ENCODE results near the gene ALG8. TPM values are rescaled to one million over a fixed set of nuclear protein-coding genes. Genes with fewer than 3 reads are reported as not detected.

Gene ALG8
- total RNA-seq, 1 experiment from 2014 or later: 188 TPM

GRCh38 chr11:78151804-78152203 lies 12.4 kb upstream of the ALG8 start:
- Mint-ChIP-seq H3K9me3 (ENCODE audit: unreplicated experiment) (no peaks in the 10 kb centered on the region), H3K27me3 (ENCODE audit: insufficient read depth, unreplicated experiment) (no peaks in the 10 kb centered on the region), H3K4me3 (ENCODE audit: unreplicated experiment) (no peak overlapping the region), H3K4me1 (ENCODE audit: low read depth, unreplicated experiment) (peaks cover 16% of the 10 kb centered on the region), H3K27ac (ENCODE audit: unreplicated experiment) (no peak overlapping the region), H3K36me3 (ENCODE audit: insufficient read depth, unreplicated experiment) (no peaks in the 10 kb centered on the region)
- POLR2A ChIA-PET: interaction anchor here (1.0 kb wide), 1 partner anchor 13 kb away, joined by 3 read pairs; no protein-coding TSS in a partner anchor
- intact Hi-C loops (cut with micrococcal nuclease; ENCODE audit: unreplicated experiment): no loop called here
- BruUV-seq (replicated peaks): no TSS peak
- Histone ChIP-seq H3K4me1 (peaks cover 19% of the 10 kb centered on the region), H3K9me3 (no peaks in the 10 kb centered on the region), H3K36me3 (ENCODE audit: control insufficient read depth, insufficient read depth, low read length) (no peaks in the 10 kb centered on the region), H3K27me3 (replicated peaks; ENCODE audit: control insufficient read depth, insufficient read depth, low read length) (no peaks in the 10 kb centered on the region), H3K4me3 (ENCODE audit: low read depth, low read length) (no peak overlapping the region)
- DNase-seq: no peak
- CTCF ChIA-PET: no interaction called here
- no peak for TF ChIP-seq CTCF (IDR thresholded peaks at IDR 0.05; ENCODE audit: insufficient read depth in 1 of 2, low read depth in 1 of 2, low read length in 1 of 2, severe bottlenecking in 1 of 2, unreplicated experiment in 1 of 2)

- Histone ChIP-seq H3K27me3 (replicated peaks; ENCODE audit: control insufficient read depth, insufficient read depth, low read length) (no peaks in the 10 kb centered on the region), H3K4me1 (peaks cover 19% of the 10 kb centered on the region), H3K36me3 (ENCODE audit: control insufficient read depth, insufficient read depth, low read length) (no peaks in the 10 kb centered on the region), H3K4me3 (ENCODE audit: low read depth, low read length) (no peak overlapping the region), H3K9me3 (no peaks in the 10 kb centered on the region)
- no peaks in the 10 kb centered on the region for H3K9me3 Mint-ChIP-seq (ENCODE audit: unreplicated experiment)
- no peak overlapping the region for H3K4me3 Mint-ChIP-seq (ENCODE audit: unreplicated experiment)
- TF ChIP-seq CTCF (IDR thresholded peaks at IDR 0.05; ENCODE audit: insufficient read depth in 1 of 2, low read depth in 1 of 2, low read length in 1 of 2, severe bottlenecking in 1 of 2, unreplicated experiment in 1 of 2): no peak
- H3K27ac Mint-ChIP-seq (ENCODE audit: unreplicated experiment): no peak overlapping the region
- peaks cover 16% of the 10 kb centered on the region for H3K4me1 Mint-ChIP-seq (ENCODE audit: low read depth, unreplicated experiment)
- CTCF ChIA-PET: interaction anchor here (2.1 kb wide), 1 partner anchor 12 kb away, joined by 6 read pairs; the partner anchor contains the start of gene ALG8
- POLR2A ChIA-PET: interaction anchor here (0.6 to 1.0 kb wide), 2 partner anchors 12 to 212 kb away, joined by 3 to 23 read pairs; no protein-coding TSS in a partner anchor
- intact Hi-C loops (cut with micrococcal nuclease; ENCODE audit: unreplicated experiment): no loop called here
- no peaks in the 10 kb centered on the region for H3K27me3 Mint-ChIP-seq (ENCODE audit: insufficient read depth, unreplicated experiment)
- BruUV-seq (replicated peaks): no TSS peak
- DNase-seq: no peak
- H3K36me3 Mint-ChIP-seq (ENCODE audit: insufficient read depth, unreplicated experiment): no peaks in the 10 kb centered on the region
Observed at GRCh38 chr11:78150754-78151153, 11.3 kb upstream of the ALG8 start.

GRCh38 chr11:78150346-78150745 lies 10.9 kb upstream of the ALG8 start:
- intact Hi-C loops (cut with micrococcal nuclease; ENCODE audit: unreplicated experiment): no loop called here
- BruUV-seq (replicated peaks): no TSS peak

More at GRCh38 chr11:78150346-78150745, 10.9 kb upstream of the ALG8 start:
- H3K27me3 Mint-ChIP-seq (ENCODE audit: insufficient read depth, unreplicated experiment): no peaks in the 10 kb centered on the region
- H3K9me3 ChIP-seq: no peaks in the 10 kb centered on the region
- DNase-seq: no peak
- ChIA-PET POLR2A (interaction anchor here (0.6 kb wide), 1 partner anchor 212 kb away, joined by 23 read pairs; no protein-coding TSS in a partner anchor), CTCF (interaction anchor here (0.6 to 2.1 kb wide), 6 partner anchors 10 to 414 kb away, joined by 3 to 15 read pairs (median 6); partner anchors contain the start of gene ALG8)
- H3K9me3 Mint-ChIP-seq (ENCODE audit: unreplicated experiment): no peaks in the 10 kb centered on the region
- H3K36me3 Mint-ChIP-seq (ENCODE audit: insufficient read depth, unreplicated experiment): no peaks in the 10 kb centered on the region
- H3K27ac Mint-ChIP-seq (ENCODE audit: unreplicated experiment): no peak overlapping the region
- H3K4me1 ChIP-seq: peaks cover 19% of the 10 kb centered on the region
- no peak for TF ChIP-seq CTCF (IDR thresholded peaks at IDR 0.05; ENCODE audit: insufficient read depth in 1 of 2, low read depth in 1 of 2, low read length in 1 of 2, severe bottlenecking in 1 of 2, unreplicated experiment in 1 of 2)
- H3K4me1 Mint-ChIP-seq (ENCODE audit: low read depth, unreplicated experiment): peaks cover 16% of the 10 kb centered on the region
- no peak overlapping the region for H3K4me3 ChIP-seq (ENCODE audit: low read depth, low read length)
- H3K36me3 ChIP-seq (ENCODE audit: control insufficient read depth, insufficient read depth, low read length): no peaks in the 10 kb centered on the region
- no peak overlapping the region for H3K4me3 Mint-ChIP-seq (ENCODE audit: unreplicated experiment)
- no peaks in the 10 kb centered on the region for H3K27me3 ChIP-seq (replicated peaks; ENCODE audit: control insufficient read depth, insufficient read depth, low read length)
